OCI-LY1 (cell line): ENCODE results near the gene EPAS1.

Source experiments
- H2AFZ ChIP-seq: fragments of 200-600 bp; sonication (generic), shearing (Covaris generic); 2 replicates; pipeline ENCODE4 v1.6.0; 2014; ENCODE audit warnings: antibody characterized with exemption, mild to moderate bottlenecking, low read length
- H3F3A ChIP-seq: fragments of 200-600 bp; sonication (generic), shearing (Covaris generic); 2 replicates; pipeline ENCODE4 v1.6.0; 2014; ENCODE audit warnings: mild to moderate bottlenecking, antibody characterized with exemption, low read length, moderate library complexity; ENCODE audit not compliant: insufficient read depth
- H3K27ac ChIP-seq: fragments of 200-600 bp; sonication (generic); 2 replicates; pipeline ENCODE4 v1.5.1; 2014; ENCODE audit warnings: low read length, mixed run types, mild to moderate bottlenecking, low read depth; ENCODE audit not compliant: poor library complexity, severe bottlenecking
- H3K27me3 ChIP-seq: fragments of 200-600 bp; sonication (generic); 2 replicates; pipeline ENCODE4 v1.6.0; 2014; ENCODE audit warnings: antibody characterized with exemption, mild to moderate bottlenecking, low read length, moderate library complexity; ENCODE audit not compliant: insufficient read depth
- H3K36me3 ChIP-seq: fragments of 200-600 bp; sonication (generic); 2 replicates; pipeline ENCODE4 v1.6.1; 2014; ENCODE audit warnings: mild to moderate bottlenecking, antibody characterized with exemption, low read length, moderate library complexity, mixed read lengths; ENCODE audit not compliant: insufficient read depth
- H3K4me1 ChIP-seq: fragments of 200-600 bp; sonication (generic); 2 replicates; pipeline ENCODE4 v1.5.1; 2014; ENCODE audit warnings: mild to moderate bottlenecking, low read length, moderate library complexity; ENCODE audit not compliant: insufficient read depth, severe bottlenecking
- H3K4me2 ChIP-seq: fragments of 200-600 bp; sonication (generic), shearing (Covaris generic); 2 replicates; pipeline ENCODE4 v1.6.1; 2014; ENCODE audit warnings: low read length
- H3K4me3 ChIP-seq: fragments of 200-600 bp; sonication (generic); 2 replicates; pipeline ENCODE4 v1.5.1; 2014; ENCODE audit warnings: low read length, low read depth, mild to moderate bottlenecking, mixed read lengths; ENCODE audit not compliant: poor library complexity, severe bottlenecking
- H3K79me2 ChIP-seq: fragments of 200-600 bp; shearing (Covaris generic); 2 replicates; pipeline ENCODE4 v1.6.1; 2016; ENCODE audit warnings: mixed run types, low read length, mixed read lengths; ENCODE audit not compliant: insufficient read depth
- H3K9ac ChIP-seq: fragments of 200-600 bp; sonication (generic), shearing (Covaris generic); 2 replicates; pipeline ENCODE4 v1.6.1; 2014; ENCODE audit warnings: mild to moderate bottlenecking, low read length, mixed read lengths
- H3K9me2 ChIP-seq: fragments of 200-600 bp; sonication (generic), shearing (Covaris generic); 2 replicates; pipeline ENCODE4 v1.6.1; 2014; ENCODE audit warnings: low read depth, mild to moderate bottlenecking, low read length, mixed read lengths
- H3K9me3 ChIP-seq: fragments of 200-600 bp; shearing (Covaris generic); 2 replicates; pipeline ENCODE4 v1.6.1; 2014; ENCODE audit warnings: low read length, mixed read lengths
- H4K20me1 ChIP-seq: fragments of 200-600 bp; sonication (generic), shearing (Covaris generic); 2 replicates; pipeline ENCODE4 v1.6.0; 2016; ENCODE audit warnings: mild to moderate bottlenecking, low read length; ENCODE audit not compliant: insufficient read depth
- CTCF ChIP-seq: fragments of 200-600 bp; sonication (generic), shearing (Covaris generic); IDR thresholded peaks from 2 replicates; pipeline ENCODE4 v1.5.1; 2017; ENCODE audit warnings: mild to moderate bottlenecking, antibody characterized with exemption, low read length, moderate library complexity, mixed read lengths
- EZH2 ChIP-seq: fragments of 200-600 bp; sonication (generic), shearing (Covaris generic); IDR thresholded peaks from 2 replicates; pipeline ENCODE4 v1.8.0; 2017; ENCODE audit warnings: borderline replicate concordance, mixed run types, mild to moderate bottlenecking, antibody characterized with exemption, low read length, moderate library complexity, mixed read lengths

The EPAS1 gene

GRCh38 chr2:46381263-46381849, 84.1 kb downstream of the EPAS1 start:
- no peak overlapping the region for H3K4me2 ChIP-seq
- H3K27ac ChIP-seq: no peak overlapping the region
- H3F3A ChIP-seq: no peaks in the 10 kb centered on the region
- no peaks in the 10 kb centered on the region for H3K79me2 ChIP-seq
- no peaks in the 10 kb centered on the region for H3K36me3 ChIP-seq
- H3K9me2 ChIP-seq: no peaks in the 10 kb centered on the region
- no peak overlapping the region for H2AFZ ChIP-seq
- no peaks in the 10 kb centered on the region for H3K9me3 ChIP-seq
- no peaks in the 10 kb centered on the region for H3K4me1 ChIP-seq
- no peak for TF ChIP-seq EZH2
- no peak for TF ChIP-seq CTCF
- no peaks in the 10 kb centered on the region for H3K27me3 ChIP-seq
- no peak overlapping the region for H3K9ac ChIP-seq
- no peaks in the 10 kb centered on the region for H4K20me1 ChIP-seq
- H3K4me3 ChIP-seq: no peak overlapping the region

GRCh38 chr2:46381871-46382270, 84.7 kb downstream of the EPAS1 start:
- no peak overlapping the region for H3K9ac ChIP-seq
- no peaks in the 10 kb centered on the region for H3K36me3 ChIP-seq
- H3K27me3 ChIP-seq: no peaks in the 10 kb centered on the region
- H3F3A ChIP-seq: no peaks in the 10 kb centered on the region
- H3K4me3 ChIP-seq: no peak overlapping the region
- H2AFZ ChIP-seq: no peak overlapping the region
- H3K9me2 ChIP-seq: no peaks in the 10 kb centered on the region
- no peak overlapping the region for H3K4me2 ChIP-seq
- TF ChIP-seq CTCF (no peak), EZH2 (no peak)
- no peak overlapping the region for H3K27ac ChIP-seq
- no peaks in the 10 kb centered on the region for H3K79me2 ChIP-seq
- H4K20me1 ChIP-seq: no peaks in the 10 kb centered on the region
- H3K4me1 ChIP-seq: no peaks in the 10 kb centered on the region
- H3K9me3 ChIP-seq: no peaks in the 10 kb centered on the region

- H3K27me3 ChIP-seq: no peaks in the 10 kb centered on the region
- H4K20me1 ChIP-seq: no peaks in the 10 kb centered on the region
- no peaks in the 10 kb centered on the region for H3K9me3 ChIP-seq
- TF ChIP-seq EZH2 (no peak), CTCF (no peak)
- no peak overlapping the region for H3K9ac ChIP-seq
- H3K36me3 ChIP-seq: no peaks in the 10 kb centered on the region
- H3K4me3 ChIP-seq: no peak overlapping the region
- H3K9me2 ChIP-seq: no peaks in the 10 kb centered on the region
- no peaks in the 10 kb centered on the region for H3F3A ChIP-seq
- H3K79me2 ChIP-seq: no peaks in the 10 kb centered on the region
- H3K4me2 ChIP-seq: no peak overlapping the region
- no peak overlapping the region for H2AFZ ChIP-seq
- H3K27ac ChIP-seq: no peak overlapping the region
- no peaks in the 10 kb centered on the region for H3K4me1 ChIP-seq
Measured at GRCh38 chr2:46382331-46383112, 85.3 kb downstream of the EPAS1 start.
